Measurements from ENCODE around the gene RAI1.

DNA sequence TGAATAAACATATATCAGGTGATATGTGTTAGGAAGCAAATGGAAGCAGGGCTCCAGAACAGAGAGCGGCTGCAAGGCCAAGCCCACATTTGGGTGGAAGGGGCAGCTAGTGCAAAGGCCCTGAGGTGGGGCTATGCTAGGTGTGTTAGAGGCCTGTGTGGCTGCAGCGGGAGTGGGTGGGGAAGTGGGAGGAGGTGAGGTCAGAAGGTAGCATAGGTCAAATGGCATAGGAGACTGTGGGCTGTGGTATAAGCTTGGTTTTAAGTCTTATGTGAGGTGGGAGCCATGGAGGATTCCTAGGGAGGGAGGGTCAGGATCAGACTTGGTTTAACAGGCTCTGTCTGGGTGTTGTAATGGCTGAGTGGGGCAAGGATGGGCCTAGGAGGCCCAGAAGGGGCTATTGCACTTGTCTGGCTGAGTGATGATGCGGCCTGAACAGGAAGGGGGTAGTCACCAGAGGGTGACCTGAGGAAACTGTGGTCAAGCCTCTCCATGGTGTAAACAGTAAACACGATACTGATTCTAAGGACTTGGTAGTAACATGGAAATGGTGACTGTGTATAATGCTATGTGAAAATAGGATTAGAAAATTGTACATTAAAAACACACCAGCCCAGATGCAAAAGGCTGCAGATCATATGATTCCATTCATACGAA, 31.1 kb downstream of the RAI1 start:
- TF ChIP-seq CTCF (IDR thresholded peaks at IDR 0.05) (no peak), POLR2A (IDR thresholded peaks at IDR 0.05) (no peak)

Data from esophagus squamous epithelium (tissue), 4 donors.